GM21737 (cell line): ENCODE measurements around the gene PRRX2.
"Not testable (repeated sequence)": the region's sequence is repeated elsewhere in the genome, so short reads cannot be mapped to it uniquely, and the experiment has no call there.

Experiments used
- ATAC-seq: cut with Tn5 transposase; IDR thresholded peaks from one replicate; pipeline ENCODE4 v1.9.1; 2021; ENCODE audit warnings: mild to moderate bottlenecking, moderate library complexity; ENCODE audit not compliant: unreplicated experiment

Gene PRRX2

DNA sequence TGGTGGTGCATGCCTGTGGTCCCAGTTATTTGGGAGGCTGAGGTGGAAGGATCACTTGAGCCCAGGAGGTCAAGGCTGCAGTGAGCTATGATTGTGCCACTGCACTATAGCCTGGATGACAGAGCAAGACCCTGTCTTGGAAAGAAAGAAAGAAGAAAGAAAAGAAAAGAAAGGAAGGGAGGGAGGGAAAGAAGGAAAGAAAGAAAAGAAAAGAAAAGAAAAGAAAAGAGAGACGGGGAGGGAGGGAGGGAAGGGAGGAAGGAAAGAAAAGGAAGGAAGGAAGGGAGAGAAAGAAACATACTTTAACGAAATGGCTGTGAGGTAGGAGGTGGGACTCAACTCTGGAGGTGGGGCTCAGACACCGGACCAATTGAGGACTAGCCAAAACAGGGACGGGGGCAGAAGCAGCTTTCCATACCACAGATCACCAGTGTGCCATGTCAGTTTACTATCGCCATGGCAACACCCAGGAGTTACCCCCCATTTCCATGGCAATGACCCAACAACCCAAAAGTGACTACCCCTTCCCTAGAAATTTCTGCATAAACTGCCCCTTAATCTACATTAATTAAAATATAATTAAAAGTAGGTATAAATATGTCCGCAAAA is 66.1 kb downstream of the PRRX2 start:
- no peak for ATAC-seq

DNA sequence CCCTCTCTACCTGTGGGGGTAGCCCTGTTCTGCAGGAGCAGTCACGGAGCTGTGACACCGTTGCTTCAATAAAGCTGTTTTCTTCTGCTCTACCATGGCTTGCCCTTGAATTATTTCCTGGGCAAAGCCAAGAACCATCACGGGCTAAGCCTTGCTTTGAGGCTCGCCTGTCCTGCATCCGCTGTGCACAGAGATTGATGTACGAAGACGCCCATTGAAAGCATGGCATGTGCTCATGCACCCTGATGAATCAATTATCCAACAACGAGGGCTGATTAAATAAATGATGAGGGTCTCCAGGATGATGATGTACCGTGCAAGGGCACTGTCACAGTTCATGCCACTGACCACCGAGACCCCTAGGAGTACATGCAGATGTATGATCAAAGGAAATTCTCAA is 66.7 kb downstream of the PRRX2 start:
- no peak for ATAC-seq

DNA sequence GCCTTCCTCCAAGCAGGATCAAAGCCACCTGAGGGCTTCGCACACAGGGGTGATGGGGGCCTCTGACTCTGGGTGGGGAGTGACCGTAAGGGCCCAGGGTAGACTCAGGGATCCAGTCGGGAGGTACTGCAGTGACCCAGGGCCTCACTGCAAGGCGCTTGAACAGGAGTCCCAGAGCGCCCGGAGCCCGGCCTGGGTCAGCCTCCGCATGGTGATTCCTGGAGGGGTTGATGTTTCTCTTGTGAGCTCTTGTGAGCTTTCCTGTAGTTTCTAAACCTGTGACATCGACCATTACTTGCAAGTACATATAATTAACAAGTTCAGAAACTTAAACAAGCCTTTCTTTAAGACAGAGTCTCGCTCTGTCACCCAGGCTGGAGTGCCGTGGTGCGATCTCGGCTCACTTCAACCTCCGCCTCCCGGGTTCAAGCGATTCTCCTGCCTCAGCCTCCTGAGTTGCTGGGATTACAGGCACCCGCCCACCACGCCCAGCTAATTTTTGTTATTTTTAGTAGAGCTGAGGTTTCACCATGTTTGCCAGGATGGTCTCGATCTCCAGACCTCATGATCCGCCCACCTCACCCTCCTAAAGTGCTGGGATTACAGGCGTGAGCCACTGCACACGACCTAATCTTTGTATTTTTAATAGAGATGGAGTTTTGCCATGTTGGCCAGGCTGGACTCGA is 67.6 kb downstream of the PRRX2 start:
- ATAC-seq, result no peak

DNA sequence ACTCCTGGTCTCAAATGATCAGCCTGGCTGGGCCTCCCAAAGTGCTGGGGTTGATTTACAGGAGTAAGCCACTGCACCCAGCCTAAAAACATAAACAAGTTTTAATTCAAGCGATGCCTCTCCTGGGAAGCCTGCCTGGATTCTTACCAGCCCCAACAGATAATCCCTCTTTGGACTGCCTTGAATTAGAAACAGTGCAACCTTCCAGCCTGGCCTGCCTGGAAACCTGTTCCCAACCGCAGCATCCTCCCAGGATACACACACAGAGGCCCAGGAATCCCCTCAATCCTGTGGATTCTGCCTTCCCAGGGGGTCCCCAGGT is 68.1 kb downstream of the PRRX2 start:
- ATAC-seq, result no peak

DNA sequence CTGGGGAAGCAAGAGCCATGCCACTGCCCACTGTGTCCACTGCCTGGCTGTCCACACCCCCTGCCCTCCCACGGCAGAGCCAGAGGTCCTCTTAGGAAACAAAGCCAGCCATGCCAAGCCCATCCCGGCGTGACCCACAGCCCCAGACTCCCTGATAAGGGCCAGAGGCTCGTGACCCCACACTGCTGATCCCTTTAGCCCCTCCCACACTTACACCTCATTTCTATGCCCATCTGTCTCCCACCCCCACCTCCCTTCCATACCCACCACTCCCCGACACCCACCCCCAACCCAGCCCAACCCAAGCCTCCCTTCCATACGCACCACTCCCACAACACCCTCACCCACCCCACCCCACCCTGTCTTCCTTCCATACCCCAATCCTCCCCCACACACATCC is 70.1 kb downstream of the PRRX2 start:
- ATAC-seq, result no peak

DNA sequence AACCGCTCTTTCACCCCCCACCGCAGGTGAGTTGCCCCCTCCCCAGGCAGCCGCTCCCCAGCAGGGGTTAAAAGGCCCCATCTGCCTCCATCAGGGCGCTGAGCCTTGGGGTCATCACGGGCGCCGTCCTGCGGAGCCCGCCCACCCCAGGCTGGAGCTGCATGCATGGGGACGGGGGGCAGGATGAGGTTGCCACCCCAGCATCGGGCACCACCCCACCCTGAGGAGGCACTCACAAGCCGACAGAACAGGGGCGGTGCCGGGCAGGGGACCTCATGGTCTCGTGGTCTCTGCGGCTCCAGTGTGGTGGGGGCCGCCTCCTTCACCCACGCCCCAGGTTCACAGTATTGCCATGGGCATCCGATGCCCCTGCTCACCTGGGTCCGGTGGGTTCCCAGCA is 70.9 kb downstream of the PRRX2 start:
- ATAC-seq, result no peak

DNA sequence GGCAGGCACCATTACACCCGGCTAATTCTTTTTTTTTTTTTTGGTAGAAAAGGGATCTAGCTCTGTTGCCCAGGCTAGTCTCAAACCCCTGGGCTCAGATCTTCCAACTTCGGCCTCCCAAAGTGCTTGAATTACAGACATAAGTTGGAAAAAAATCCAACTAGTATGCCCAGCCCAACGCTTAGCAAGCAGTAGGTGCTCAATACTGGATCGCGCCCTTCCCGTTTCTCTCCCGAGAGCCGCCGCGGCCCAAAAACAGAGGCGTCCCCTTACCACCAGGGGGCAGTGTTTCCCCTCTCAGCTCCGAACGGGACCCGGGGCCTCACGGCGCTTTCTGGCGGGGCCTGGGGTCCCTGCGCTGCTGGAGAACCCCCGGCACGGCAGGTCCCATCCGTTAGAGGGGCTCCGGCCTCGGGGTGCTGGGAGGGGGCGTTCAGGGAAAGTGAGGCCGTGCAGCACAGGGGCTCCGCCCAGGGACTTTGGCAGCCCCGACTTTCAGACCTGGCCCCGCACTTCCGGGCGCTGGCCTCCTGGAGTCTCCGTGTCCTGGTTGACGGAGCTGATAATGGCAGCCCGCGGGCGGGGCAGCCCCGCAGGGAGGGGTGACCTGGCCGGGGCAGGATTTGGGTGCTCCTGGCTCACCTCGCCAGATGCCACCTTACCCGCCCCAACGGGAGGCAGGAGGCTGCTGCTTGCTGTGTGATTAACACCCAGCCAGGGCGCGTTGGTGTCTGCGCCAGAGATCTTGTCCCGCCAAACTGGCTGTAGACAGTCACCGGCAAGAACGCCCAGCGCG is 72.2 kb downstream of the PRRX2 start:
- peak; percentile 76 for ATAC-seq

DNA sequence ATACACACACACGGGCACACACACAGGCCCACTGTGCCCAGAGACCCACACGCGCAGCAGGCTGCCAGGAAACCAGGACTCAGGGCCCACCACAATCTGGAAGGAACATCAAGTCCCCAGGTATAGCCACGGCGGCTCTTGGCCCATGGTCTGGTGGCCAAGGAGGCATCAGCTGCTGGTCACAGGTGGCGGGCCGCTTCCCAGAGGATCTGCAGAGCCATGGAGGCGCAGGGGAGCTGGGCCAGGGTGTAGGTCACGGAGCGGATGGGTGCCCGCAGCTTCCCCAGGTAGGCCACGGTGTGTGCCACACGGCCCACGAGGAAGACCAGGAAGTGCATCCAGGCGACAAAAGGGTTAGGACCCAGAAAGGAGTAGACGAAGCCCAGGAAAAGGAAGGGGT is 74.0 kb downstream of the PRRX2 start:
- ATAC-seq, result no peak

DNA sequence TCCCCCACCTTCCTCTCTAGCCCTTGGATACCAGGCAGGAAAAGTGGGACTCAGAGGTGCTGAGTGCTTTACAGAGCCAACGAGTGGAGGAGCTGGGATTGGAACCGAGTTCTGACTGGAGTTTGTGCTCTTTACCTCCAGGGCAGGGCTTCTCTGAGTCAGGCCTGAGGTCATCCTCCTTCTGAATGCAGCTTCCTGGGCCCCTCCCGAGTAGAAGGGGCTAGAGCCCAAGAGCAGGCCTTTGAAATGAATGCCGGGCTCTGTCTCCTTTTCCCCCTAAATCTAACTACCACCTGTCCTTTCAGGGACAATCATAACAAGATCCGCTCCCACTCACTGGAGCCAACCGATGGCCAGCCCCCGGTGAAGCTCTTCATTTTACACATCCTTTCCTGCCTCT is 74.7 kb downstream of the PRRX2 start:
- ATAC-seq, result no peak

DNA sequence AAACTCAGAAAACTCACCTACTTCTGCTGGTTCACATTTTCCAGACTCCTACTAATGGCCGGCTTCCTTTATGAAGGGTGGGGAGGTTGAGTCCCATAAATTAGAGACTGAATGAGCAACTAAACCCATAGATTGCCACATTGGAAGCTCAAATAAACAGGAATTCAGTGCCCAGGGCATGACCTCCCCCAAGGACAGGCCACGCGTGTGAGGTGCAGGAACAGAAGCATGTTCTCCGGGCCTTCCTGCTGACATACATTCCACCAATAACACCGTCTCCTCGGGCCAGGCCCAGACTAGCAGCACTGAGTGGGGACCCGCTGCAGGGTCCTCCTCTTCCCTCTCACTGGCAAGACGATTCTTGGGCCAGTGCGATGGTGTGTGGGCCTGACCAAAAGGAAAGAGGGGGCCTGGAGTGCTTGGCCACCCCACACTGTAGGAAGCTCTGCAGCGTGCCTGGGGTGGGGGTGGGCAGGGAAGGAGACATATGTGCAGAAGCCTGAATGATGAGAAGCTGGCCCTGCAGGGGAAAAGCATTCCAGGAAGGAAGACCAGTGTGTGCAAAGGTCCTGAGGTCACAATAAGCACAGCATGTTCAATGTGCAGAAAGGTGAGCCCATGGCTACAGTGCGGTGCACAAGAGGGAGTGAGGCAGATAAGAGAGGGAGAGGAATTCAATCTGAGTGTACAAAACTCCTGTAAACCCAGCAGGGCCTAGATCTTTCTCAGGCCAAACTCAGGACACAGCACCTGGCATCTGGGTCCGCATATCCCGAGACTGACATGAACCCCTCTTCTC is 75.4 kb downstream of the PRRX2 start:
- ATAC-seq, result no peak

DNA sequence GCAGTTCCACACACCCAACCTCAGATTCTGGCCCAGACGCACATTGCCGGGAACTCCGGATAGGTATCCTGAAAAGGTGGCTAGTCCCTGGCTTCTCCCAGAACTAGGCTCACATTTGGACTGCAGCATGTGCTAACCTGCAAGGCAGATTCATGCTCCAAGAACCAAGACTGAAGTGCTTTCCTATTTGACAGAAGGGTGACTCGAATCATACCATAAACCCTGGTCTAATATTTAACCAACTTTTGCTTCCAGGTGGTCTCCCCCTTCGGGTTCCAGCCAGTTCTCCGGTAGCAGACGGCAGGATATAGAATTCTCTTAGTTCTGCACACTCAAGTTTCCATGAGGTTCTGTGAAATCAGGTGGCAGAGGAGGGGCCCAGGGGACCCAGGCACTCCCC is 79.8 kb downstream of the PRRX2 start:
- ATAC-seq, result no peak

DNA sequence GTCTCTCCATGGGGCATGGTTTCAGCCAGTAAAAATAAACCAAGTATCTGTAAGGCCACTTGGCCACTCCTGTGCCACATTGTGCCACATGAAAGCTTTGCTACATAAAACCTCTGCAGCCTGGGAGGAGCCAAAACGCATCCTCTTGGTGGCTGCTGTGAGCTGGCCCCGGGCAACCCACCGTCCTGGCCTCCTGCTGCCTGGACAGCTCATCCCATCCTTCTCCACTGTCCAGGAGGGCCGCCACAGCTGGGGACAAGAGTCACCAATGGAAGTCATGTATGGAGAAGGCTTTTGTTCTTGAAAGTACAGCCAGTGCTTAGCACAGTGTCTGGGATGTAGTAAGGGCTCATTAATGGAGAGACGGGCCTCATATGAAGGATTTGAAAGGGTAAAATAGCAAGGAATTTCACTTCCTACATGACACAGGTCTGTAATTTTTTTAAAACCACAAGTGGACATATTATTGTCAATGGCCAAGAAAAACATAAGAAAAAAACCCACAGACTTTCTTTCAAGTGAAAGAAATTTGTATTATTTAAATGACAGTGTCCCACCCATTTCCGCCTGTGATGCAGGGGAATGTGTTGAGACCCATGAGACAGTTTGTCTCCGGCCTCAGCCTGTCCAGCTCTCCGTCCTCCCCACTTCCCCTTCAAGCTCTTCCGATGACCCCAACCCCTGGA is 80.8 kb downstream of the PRRX2 start:
- no peak for ATAC-seq

DNA sequence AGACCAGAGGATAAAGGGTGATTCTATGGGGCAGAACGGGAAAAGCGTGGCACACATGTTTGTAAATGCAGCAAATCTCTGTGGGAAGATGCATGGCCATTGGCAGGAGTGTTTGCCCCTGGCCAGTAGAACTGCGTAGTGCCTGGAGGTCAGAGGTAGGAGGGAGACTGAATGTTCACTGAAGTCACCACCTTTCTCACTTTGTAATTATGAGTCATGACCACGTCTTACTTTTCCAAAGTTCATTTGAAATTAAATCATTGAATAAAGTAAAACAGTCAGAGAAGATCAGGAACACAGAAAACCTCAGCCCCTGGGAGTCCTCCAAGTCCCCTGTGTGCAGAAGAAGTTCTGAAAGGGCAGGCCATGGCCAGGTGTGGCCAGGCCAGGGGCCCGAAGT is 82.8 kb downstream of the PRRX2 start:
- ATAC-seq, result no peak

DNA sequence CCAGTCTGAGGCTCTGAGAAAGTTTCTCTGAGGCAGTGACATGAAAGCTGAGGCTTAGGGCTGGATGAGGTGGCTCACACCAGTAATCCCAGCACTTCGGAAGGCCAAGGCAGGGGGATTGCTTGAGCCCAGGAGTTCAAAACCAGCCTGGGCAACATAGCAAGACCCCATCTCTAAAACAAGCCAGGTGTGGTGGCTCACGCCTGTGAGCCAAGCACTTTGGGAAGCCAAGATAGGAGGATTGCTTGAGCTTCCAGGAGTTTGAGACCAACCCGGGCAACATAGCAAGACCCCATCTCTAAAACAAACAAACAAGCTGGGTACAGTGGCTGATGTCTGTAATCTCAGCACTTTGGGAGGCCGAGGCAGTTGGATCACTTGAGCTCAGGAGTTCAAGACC is 83.6 kb downstream of the PRRX2 start:
- ATAC-seq, result not testable (repeated sequence)

DNA sequence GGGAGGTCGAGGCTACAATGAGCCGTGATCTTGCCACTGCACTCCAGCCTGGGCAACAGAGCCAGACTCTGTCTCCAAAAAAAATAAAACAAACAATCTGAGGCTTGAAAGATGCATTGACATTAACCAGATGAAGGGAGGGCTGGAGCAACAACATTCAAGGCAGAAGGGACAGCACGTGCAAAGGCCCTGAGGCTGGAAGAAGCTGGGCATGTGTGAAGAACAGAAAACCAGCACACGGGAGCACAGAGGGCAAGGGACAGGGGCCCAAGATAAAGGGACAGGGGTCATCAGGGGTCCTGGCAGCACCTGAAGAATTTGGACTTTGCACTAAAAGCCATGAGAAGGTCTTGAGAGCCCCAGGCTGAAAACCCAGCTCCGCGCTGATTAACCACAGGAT is 84.1 kb downstream of the PRRX2 start:
- no peak for ATAC-seq

DNA sequence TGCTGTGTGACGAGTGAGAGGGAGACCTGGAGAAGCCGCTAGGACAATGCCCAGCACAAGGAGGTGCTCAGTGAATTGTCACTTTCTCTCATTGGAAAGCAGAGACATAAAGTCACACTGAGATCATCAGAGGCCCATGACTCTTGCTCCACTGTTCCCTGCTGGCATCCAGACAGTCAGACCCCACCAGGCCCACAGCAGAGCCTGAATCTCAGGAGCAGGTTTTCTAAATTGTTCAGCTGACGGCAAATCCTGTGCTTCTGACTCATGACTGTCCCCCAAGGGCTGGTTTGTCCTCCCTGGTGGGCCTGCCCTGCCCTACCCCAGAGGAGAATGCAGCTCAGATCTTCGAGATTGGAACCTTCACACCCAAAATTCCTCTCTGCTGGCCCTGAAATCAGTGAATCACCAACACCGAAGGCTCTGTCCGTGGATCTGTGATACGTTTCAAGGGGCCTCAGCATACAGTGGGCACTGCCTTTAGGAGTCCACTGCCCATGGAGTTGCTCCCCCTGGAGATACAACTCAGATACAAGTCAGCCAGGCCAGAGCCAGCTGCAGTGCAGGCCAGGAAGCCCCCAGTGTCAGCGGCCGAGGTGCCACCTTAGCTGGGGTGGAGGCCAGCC is 84.7 kb downstream of the PRRX2 start:
- ATAC-seq, result no peak

DNA sequence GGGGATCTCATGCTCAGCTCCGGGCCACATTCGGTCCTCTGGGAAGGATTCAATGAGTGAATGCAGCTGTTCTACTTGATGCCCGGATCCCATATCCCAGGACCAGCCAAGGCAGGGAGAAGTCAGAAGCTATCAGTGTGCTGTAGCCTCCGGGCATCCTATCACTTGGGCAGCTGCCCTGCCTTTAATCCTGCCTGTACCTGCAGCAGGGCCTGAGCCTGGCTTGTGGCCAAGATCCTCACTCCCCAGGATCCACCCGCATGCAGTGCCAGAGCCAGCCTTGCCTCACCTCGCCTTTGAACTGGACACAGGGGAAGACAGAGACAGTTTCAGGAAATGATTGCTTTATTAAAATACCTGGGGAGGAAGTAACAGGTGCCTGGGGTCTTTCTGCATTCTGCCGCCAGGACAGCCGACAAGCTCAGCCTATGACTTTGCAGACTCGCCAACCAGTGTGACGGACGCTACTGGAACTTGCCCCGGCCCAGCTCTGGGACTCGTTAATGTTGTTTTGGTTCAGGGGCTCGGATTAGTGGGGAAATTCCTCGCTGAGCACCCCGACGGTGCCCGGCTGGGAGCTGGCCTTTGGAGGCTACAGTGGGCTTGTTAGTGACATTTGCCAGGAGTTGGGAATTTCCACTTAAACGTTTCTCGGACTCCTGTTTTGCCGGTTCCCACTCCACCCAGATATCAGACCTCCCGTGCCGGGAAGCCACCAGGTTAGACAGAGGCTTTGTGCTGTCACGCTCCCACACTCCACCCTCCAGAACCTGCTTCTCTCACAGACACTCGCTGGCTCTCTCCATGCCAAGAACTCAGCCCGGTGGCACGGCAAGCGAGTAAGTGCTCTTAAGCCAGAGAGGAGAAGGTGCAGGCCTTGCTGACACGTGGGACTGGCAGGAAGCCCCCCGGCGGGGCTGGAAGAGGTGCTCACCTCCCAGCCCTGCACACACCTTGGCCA is 86.7 kb downstream of the PRRX2 start:
- no peak for ATAC-seq

DNA sequence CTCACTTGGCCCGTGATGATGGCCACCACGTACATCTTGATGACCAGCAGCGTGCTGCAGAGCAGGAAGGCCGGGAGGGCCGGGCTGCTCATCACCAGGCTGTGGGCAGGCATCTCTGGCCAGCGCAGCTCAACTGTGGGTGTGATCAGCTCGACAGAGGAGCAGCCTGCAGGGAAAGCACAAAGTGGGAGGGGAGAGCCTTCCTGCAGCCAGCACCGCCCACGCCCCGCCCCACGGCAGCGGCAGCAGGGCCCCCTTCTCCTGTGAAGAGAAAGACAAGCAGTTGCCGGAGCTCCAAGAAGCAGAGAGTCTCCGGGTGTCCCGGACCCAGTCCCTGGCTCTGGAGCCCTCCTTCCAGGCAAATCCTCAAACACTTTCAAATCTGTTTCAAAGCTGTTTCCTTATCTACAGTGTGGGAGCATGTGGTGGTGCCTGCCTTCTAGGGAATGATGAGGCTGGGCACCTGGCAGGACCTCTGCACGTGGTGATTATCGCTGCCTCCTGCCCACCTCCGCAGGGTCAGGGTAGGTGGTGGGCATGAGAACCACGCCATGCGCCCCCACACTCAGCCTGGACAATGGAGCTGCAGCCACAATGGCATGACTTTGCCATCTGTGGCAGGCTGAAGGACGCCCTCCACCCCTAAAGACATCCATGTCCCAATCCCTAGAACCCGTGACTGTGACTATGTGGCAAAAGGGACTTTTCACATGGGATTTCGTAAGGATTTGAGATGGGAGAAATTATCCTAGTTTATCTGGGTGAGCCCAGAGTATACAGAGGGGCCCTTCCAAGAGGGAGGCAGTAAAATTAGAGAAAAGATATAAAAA is 87.7 kb downstream of the PRRX2 start, which contains the start of gene PTGES:
Gene PTGES, minus strand, starts transcription at position 143 of the 830 bp plus-strand sequence. Its CDS starts 30 bp downstream, at position 113.
- no peak for ATAC-seq
